Calu3 (cell line): ENCODE data around the gene KDF1. TPM values are rescaled to one million over a fixed set of nuclear protein-coding genes. Genes with fewer than 3 reads are reported as not detected.

Source experiments
- BruUV-seq: library from RNA; stranded (reverse); fragments of 400-500 nt; replicated peaks from 2 replicates; lab custom pipeline; 2021; lab: Mats Ljungman, UMichigan
- CTCF ChIA-PET: fragments of 300-600 bp; sonication (Branson Sonifier 250); formaldehyde crosslinking; loops from one replicate; lab custom pipeline; 2022; ENCODE audit warnings: antibody characterized with exemption; lab: Charles Lee
- DNase-seq: peaks from one replicate; pipeline ENCODE4 v3.0.0; 2022
- H3K27ac Mint-ChIP-seq: one replicate; pipeline ENCODE4 v1.8.0; 2022; ENCODE audit warnings: mixed read lengths; ENCODE audit not compliant: unreplicated experiment
- H3K27me3 Mint-ChIP-seq: one replicate; pipeline ENCODE4 v1.8.0; 2022; ENCODE audit warnings: mixed read lengths; ENCODE audit not compliant: unreplicated experiment
- H3K36me3 Mint-ChIP-seq: one replicate; pipeline ENCODE4 v1.8.0; 2022; ENCODE audit warnings: mild to moderate bottlenecking, moderate library complexity, mixed read lengths; ENCODE audit not compliant: insufficient read depth, unreplicated experiment
- H3K4me1 Mint-ChIP-seq: one replicate; pipeline ENCODE4 v1.8.0; 2022; ENCODE audit warnings: mild to moderate bottlenecking, low read depth, mixed read lengths; ENCODE audit not compliant: unreplicated experiment
- H3K4me3 Mint-ChIP-seq: one replicate; pipeline ENCODE4 v1.8.0; 2022; ENCODE audit warnings: mild to moderate bottlenecking, low read depth, moderate library complexity, mixed read lengths; ENCODE audit not compliant: unreplicated experiment
- H3K9me3 Mint-ChIP-seq: one replicate; pipeline ENCODE4 v1.8.0; 2022; ENCODE audit warnings: low read depth, mixed read lengths; ENCODE audit not compliant: unreplicated experiment
- intact Hi-C: fragments of 100-400 bp; cut with micrococcal nuclease; formaldehyde crosslinking; loops from one replicate; pipeline ENCODE4 v1.10.0; 2022; ENCODE audit not compliant: unreplicated experiment
- total RNA-seq: library from RNA; stranded (reverse); gene quantifications from 2 replicates; pipeline ENCODE4 v1.2.3, GENCODE V29; 2022
- TF ChIP-seq, protein P1 (sequence below): fragments of 200-600 bp; IDR thresholded peaks from one replicate; pipeline ENCODE4 v1.8.0; 2022; ENCODE audit warnings: antibody characterized with exemption; ENCODE audit not compliant: unreplicated experiment

The KDF1 gene
- total RNA-seq, 1 experiment from 2014 or later = 18.9 TPM

DNA sequence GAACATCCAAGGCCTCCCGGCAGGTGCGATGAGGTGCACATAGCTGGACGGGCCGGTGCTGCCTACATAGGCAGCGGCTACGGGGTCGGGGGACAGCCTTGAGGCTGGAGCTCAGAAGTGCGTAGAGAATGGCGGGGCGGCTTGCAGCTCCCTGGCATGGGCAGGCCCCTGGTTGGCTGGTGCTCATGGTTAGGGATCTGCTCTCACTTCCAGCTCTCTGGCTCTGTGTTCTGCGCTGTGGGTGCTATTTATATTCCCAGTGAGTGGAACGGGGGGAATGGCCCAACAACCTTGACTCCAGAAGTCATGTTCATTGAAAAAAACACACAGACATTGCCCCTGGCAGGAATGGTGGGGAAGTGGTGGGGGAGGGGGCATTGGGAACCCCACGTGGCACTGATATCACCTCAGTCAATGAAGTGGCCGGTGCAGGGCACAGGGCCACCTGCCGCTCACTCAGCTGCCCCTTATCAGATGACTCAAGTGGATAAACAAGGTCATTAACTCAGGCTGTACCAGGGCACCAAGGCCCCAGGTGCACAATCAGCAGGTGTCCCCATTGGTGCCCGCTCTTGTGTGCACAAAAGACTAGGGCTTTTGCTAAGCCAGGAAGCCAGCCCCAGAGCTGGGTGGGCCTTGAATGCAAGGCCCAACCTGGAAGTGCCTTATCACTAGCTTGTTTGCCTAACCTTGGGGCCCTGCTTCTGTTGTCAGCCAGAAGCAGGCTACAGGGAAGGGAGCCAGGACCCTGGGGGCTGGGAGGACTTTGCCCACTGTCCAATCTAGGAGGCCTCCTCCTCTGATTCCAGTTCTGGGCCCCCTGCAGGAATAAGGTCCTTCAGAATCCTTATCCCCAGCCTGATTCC, 46.3 kb downstream of the KDF1 start, which contains the start of gene NR0B2:
TSS of gene NR0B2 (minus strand) at position 222 of the 866 bp plus-strand sequence. CDS start at position 187, 35 bp downstream.
- H3K4me1 Mint-ChIP-seq = peaks cover 20% of the 10 kb centered on the region
- TF ChIP-seq, protein P1, sequence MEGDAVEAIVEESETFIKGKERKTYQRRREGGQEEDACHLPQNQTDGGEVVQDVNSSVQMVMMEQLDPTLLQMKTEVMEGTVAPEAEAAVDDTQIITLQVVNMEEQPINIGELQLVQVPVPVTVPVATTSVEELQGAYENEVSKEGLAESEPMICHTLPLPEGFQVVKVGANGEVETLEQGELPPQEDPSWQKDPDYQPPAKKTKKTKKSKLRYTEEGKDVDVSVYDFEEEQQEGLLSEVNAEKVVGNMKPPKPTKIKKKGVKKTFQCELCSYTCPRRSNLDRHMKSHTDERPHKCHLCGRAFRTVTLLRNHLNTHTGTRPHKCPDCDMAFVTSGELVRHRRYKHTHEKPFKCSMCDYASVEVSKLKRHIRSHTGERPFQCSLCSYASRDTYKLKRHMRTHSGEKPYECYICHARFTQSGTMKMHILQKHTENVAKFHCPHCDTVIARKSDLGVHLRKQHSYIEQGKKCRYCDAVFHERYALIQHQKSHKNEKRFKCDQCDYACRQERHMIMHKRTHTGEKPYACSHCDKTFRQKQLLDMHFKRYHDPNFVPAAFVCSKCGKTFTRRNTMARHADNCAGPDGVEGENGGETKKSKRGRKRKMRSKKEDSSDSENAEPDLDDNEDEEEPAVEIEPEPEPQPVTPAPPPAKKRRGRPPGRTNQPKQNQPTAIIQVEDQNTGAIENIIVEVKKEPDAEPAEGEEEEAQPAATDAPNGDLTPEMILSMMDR = no peak
- H3K27ac Mint-ChIP-seq = no peak within 1 kb of the TSS
- no peaks in the 10 kb centered on the region for H3K27me3 Mint-ChIP-seq
- H3K9me3 Mint-ChIP-seq = no peaks in the 10 kb centered on the region
- no peak within 1 kb of the TSS for H3K4me3 Mint-ChIP-seq
- intact Hi-C loops = no loop called here
- BruUV-seq = no TSS peak
- CTCF ChIA-PET = no interaction called here
- H3K36me3 Mint-ChIP-seq = peaks cover 8% of the 10 kb centered on the region
- peak; percentile 51 for DNase-seq

DNA sequence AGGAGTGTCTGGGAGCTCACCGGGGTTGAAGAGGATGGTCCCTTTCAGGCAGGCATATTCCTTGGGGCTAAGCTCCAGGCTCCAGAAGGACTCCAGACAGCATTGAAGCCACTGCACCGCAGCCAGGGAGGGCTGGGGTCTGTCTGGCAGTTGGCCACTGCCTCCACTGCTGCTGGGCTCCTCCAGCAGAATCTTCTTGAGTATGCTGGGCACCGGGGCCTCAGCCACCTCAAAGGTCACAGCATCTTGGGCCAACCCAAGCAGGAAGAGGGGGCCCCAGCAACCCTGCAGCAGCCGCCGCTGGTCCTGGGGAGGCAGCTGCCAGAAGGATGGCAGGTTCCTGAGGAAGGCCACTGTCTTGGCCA, 46.9 kb downstream of the KDF1 start:
- H3K9me3 Mint-ChIP-seq = no peaks in the 10 kb centered on the region
- H3K27me3 Mint-ChIP-seq = no peaks in the 10 kb centered on the region
- TF ChIP-seq, protein P1 = no peak
- DNase-seq = no peak
- H3K27ac Mint-ChIP-seq = no peak overlapping the region
- no peak overlapping the region for H3K4me3 Mint-ChIP-seq
- CTCF ChIA-PET = no interaction called here
- H3K36me3 Mint-ChIP-seq = peaks cover 8% of the 10 kb centered on the region
- BruUV-seq = no TSS peak
- H3K4me1 Mint-ChIP-seq = peaks cover 20% of the 10 kb centered on the region
- intact Hi-C loops = no loop called here

DNA sequence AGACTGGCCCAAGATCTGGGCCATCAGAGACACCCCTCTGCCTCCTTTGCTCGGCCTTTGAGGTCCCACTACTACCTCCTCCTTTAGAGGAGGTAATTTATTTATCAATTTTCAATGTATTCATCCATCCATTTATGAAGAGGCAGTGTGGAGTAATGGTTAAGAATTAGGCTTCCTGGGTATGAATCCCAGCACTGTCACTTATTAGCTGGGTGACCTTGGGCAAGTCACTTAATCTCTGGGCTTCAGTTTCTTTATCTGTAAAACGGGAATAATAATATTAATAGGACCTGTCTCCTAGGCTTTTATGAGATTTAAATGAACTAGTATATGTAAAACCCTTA, 48.1 kb downstream of the KDF1 start:
- Mint-ChIP-seq H3K4me3 (no peak overlapping the region), H3K27ac (no peak overlapping the region), H3K27me3 (no peaks in the 10 kb centered on the region), H3K36me3 (peaks cover 8% of the 10 kb centered on the region), H3K4me1 (peaks cover 26% of the 10 kb centered on the region), H3K9me3 (no peaks in the 10 kb centered on the region)
- TF ChIP-seq, protein P1 = no peak
- intact Hi-C loops = no loop called here
- no peak for DNase-seq
- CTCF ChIA-PET = no interaction called here
- no TSS peak for BruUV-seq

DNA sequence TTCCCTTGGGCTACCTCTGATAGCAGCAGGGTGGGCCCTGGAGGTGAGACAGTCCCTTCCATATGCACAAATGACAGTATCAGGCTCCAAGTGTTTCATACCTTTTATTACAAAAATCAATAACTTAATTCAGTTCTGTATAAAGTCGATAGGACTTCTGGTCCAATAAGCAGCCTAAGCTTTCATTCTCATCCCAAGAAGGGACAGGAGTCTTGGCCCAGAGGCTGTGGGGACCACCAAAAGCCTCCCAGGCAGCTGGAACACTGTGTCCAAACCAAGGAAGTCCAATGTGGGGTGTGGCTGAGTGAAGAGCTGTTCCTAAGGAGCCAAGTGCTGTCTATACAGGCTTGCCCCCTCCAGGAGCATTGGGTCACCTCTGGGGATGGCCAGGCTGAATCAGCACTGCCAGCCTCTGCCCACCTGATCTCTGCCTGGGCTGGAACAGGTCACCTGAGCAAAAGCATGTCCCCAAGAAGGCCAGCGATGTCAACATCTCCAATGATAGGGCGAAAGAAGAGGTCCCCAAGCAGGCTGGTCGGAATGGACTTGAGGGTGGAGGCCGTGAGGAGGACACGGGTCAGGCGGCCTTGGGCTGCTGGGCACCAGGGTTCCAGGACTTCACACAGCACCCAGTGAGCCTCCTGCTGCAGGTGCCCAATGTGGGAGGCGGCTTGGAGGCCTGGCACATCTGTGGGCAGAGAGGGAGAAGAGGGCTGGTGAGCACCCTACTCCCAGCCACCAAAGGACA, 48.7 kb downstream of the KDF1 start:
- no peak overlapping the region for H3K4me3 Mint-ChIP-seq
- peaks cover 8% of the 10 kb centered on the region for H3K36me3 Mint-ChIP-seq
- BruUV-seq = no TSS peak
- H3K27ac Mint-ChIP-seq = no peak overlapping the region
- no peaks in the 10 kb centered on the region for H3K9me3 Mint-ChIP-seq
- H3K27me3 Mint-ChIP-seq = no peaks in the 10 kb centered on the region
- TF ChIP-seq, protein P1 = no peak
- DNase-seq = no peak
- intact Hi-C loops = no loop called here
- CTCF ChIA-PET = no interaction called here
- peaks cover 31% of the 10 kb centered on the region for H3K4me1 Mint-ChIP-seq
